IgD-negative memory B cell (primary cell): ENCODE data around the gene PKMYT1. TPM values are rescaled to one million over a fixed set of nuclear protein-coding genes. Genes with fewer than 3 reads are reported as not detected.
"Not testable (repeated sequence)": the region's sequence is repeated elsewhere in the genome, so short reads cannot be mapped to it uniquely, and the experiment has no call there.

ENCODE experiments used
- H3K27ac Mint-ChIP-seq, 3 donors: one replicate each; pipeline ENCODE4 v1.8.0; 2020 to 2022; ENCODE audit warnings: mild to moderate bottlenecking in 3 of 3, mixed read lengths in 3 of 3, moderate library complexity in 1 of 3
- H3K27me3 Mint-ChIP-seq: one replicate; pipeline ENCODE4 v1.8.0; 2021; ENCODE audit warnings: mixed read lengths
- H3K36me3 Mint-ChIP-seq: one replicate; pipeline ENCODE4 v1.8.0; 2020; ENCODE audit warnings: mild to moderate bottlenecking, mixed read lengths
- H3K4me1 Mint-ChIP-seq, 3 donors: one replicate each; pipeline ENCODE4 v1.8.0; 2020 to 2022; ENCODE audit warnings: mixed read lengths in 3 of 3, mild to moderate bottlenecking in 1 of 3
- H3K4me3 Mint-ChIP-seq, 4 donors: one replicate each; pipeline ENCODE4 v1.8.0; 2020 to 2022; ENCODE audit warnings: mild to moderate bottlenecking in 4 of 4, mixed read lengths in 4 of 4, moderate library complexity in 3 of 4
- H3K9me3 Mint-ChIP-seq, 3 donors: one replicate each; pipeline ENCODE4 v1.8.0; 2020 to 2021; ENCODE audit warnings: mixed read lengths in 3 of 3, mild to moderate bottlenecking in 1 of 3
- polyA plus RNA-seq: library from polyadenylated mRNA; unstranded; fragments of 300-500 nt; fragmentation: Illumina TruSeq; gene quantifications from one replicate; pipeline ENCODE4 v1.2.3, GENCODE V29; 2021

PKMYT1 gene
- polyA plus RNA-seq, 1 donor from 2014 or later = 1.4 TPM

DNA sequence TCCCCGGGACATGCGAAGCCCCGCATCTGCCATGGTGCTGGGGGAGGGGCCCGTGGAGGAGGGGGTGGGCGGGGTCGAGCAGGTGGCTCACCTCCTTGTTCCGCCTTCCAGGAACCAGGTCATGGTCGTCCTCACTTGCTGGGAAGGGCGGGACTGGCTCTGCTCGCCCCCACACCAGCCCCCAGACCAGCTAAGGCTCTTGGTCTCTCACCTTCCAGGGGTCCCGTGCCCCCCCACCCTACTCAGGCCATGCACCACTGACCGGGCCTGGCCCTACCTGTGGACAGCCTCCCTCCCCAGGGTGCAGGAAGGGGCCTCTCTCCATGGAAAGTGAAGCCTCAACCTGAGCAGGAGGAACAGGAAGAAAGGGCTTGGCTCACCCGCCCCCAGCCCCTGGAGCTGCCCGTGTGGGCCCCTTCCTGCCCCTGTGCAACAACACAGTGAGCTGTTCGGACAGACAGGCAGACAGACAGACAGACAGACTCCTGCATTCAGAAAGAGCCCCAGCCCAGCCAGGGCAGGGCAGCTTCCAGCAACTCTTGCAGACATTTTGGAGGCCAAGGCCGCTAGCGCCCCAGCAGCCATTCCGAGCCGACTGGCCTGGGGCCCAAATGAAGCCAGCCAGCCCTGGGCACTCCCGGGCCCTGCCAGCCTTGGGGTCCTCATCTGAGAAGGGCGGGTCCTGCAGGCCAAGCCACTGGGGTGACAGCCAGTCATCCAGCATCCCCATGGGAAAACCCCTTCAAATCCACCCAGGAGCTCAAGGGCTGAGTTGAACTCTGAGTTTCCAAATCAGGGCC is 24.3 kb downstream of the PKMYT1 start:
- Mint-ChIP-seq H3K27ac (no peak overlapping the region), H3K4me1 (peaks cover 2 to 12% (median 4%) of the 10 kb centered on the region in 3 donors), H3K36me3 (no peaks in the 10 kb centered on the region), H3K9me3 (no peaks in the 10 kb centered on the region), H3K27me3 (peaks cover 38% of the 10 kb centered on the region), H3K4me3 (no peak overlapping the region)

- Mint-ChIP-seq H3K27me3 (peaks cover 35% of the 10 kb centered on the region), H3K9me3 (no peaks in the 10 kb centered on the region), H3K27ac (no peak overlapping the region), H3K36me3 (no peaks in the 10 kb centered on the region), H3K4me1 (peaks cover 2 to 12% (median 4%) of the 10 kb centered on the region in 3 donors), H3K4me3 (no peak overlapping the region)
These were observed 24.8 kb downstream of the PKMYT1 start for GRCh38 chr16:2955438-2955778.

- H3K9me3 Mint-ChIP-seq = no peaks in the 10 kb centered on the region
- H3K27ac Mint-ChIP-seq = no peak overlapping the region
- H3K4me3 Mint-ChIP-seq = no peak overlapping the region
- peaks cover 2 to 12% (median 4%) of the 10 kb centered on the region in 3 donors for H3K4me1 Mint-ChIP-seq
- H3K27me3 Mint-ChIP-seq = peaks cover 35% of the 10 kb centered on the region
- no peaks in the 10 kb centered on the region for H3K36me3 Mint-ChIP-seq
These were observed 25.4 kb downstream of the PKMYT1 start for GRCh38 chr16:2954656-2955381.

DNA sequence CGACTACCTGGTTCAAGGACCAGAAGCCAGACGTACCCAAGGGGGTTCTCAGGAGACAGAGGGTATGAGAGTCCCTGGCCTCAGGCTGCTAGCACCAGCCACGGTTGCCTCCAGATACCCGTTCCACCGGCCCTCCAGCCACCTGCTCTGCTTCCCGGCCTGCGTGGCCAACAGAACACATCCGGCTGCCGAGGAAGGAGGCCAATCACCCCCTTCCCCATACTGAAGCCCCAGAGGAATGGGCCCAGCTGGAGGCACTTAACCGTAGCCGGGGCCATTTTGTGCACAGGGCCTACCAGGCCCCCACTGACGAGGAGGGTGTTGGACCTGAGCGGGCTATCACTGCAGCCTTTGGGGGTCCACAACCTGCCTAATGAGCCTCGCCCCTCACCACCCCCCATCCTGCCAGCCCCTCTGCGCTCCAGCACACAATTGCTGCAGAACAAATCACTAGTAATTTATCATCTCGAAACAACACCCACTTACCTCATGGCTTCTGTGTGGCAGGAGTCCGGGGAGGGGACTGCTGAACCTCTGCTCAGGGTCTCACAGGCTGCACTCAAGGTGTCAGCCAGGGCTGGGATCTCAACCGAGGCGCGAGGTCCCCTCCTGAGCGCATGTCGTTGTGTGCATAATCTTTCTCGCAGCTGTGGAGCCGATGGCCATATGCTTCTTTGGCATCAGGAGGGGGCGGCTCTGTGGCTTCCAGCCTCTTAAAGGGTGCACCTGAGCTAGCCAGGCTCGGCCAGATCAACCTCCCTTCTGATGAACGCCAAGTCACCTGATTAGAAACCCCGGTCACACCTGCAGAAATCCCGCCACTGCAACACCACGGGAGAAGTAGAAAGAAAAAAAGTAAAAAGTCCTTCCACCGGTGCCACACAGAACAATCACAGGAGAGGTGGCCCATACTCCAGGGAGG is 26.3 kb downstream of the PKMYT1 start:
- Mint-ChIP-seq H3K4me3 (peak overlapping the region in 1 of 4 donors; percentile 9), H3K9me3 (no peaks in the 10 kb centered on the region), H3K36me3 (no peaks in the 10 kb centered on the region), H3K4me1 (peaks cover 2 to 12% (median 4%) of the 10 kb centered on the region in 3 donors), H3K27me3 (peaks cover 31% of the 10 kb centered on the region), H3K27ac (peak overlapping the region; percentile 32 to 76 (median 74))

DNA sequence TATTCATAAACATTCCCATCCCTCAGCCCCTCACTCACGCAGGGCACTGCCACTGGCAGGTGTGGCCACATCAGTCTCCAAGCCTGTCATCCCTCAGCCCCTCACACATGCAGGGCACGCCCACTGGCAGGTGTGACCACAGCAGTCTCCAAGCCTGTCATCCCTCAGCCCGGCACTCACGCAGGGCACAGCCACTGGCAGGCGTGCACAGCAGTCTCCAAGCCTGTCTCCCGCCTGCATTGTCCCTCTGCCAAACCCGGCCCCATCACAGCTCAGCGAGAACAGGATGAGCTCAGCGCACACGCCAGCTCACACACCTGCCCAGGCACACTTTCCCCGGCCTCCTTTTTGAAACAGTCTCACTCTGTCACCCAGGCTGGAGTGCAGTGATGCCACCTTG is 27.6 kb downstream of the PKMYT1 start:
- Mint-ChIP-seq H3K36me3 (no peaks in the 10 kb centered on the region), H3K4me3 (no peak overlapping the region), H3K27me3 (peaks cover 27% of the 10 kb centered on the region), H3K4me1 (peaks cover 2 to 12% (median 4%) of the 10 kb centered on the region in 3 donors), H3K27ac (no peak overlapping the region), H3K9me3 (no peaks in the 10 kb centered on the region)

- no peaks in the 10 kb centered on the region for H3K36me3 Mint-ChIP-seq
These were observed 29.5 kb downstream of the PKMYT1 start for GRCh38 chr16:2950773-2951172.

GRCh38 chr16:2950353-2950724 is 29.9 kb downstream of the PKMYT1 start:
- peaks cover 0 to 10% (median 0%) of the 10 kb centered on the region in 3 donors for H3K4me1 Mint-ChIP-seq
- H3K9me3 Mint-ChIP-seq = no peaks in the 10 kb centered on the region
- H3K27me3 Mint-ChIP-seq = peaks cover 13% of the 10 kb centered on the region
- H3K36me3 Mint-ChIP-seq = no peaks in the 10 kb centered on the region
- no peak overlapping the region for H3K27ac Mint-ChIP-seq
- H3K4me3 Mint-ChIP-seq = no peak overlapping the region

More at GRCh38 chr16:2950773-2951172, 29.5 kb downstream of the PKMYT1 start:
- no peaks in the 10 kb centered on the region for H3K9me3 Mint-ChIP-seq
- H3K27ac Mint-ChIP-seq = no peak overlapping the region
- H3K4me1 Mint-ChIP-seq = peaks cover 0 to 10% (median 0%) of the 10 kb centered on the region in 3 donors
- H3K27me3 Mint-ChIP-seq = peaks cover 13% of the 10 kb centered on the region
- H3K4me3 Mint-ChIP-seq = no peak overlapping the region

- H3K4me3 Mint-ChIP-seq = no peak overlapping the region
- no peaks in the 10 kb centered on the region for H3K36me3 Mint-ChIP-seq
- H3K9me3 Mint-ChIP-seq = no peaks in the 10 kb centered on the region
- H3K27me3 Mint-ChIP-seq = peaks cover 13% of the 10 kb centered on the region
- H3K27ac Mint-ChIP-seq = no peak overlapping the region
- H3K4me1 Mint-ChIP-seq = peaks cover 0 to 10% (median 0%) of the 10 kb centered on the region in 3 donors
These were observed 30.4 kb downstream of the PKMYT1 start for GRCh38 chr16:2949705-2950352.

- peaks cover 0 to 7% (median 0%) of the 10 kb centered on the region in 3 donors for H3K4me1 Mint-ChIP-seq
- H3K27ac Mint-ChIP-seq = no peak overlapping the region
- no peaks in the 10 kb centered on the region for H3K9me3 Mint-ChIP-seq
These were observed 31.2 kb downstream of the PKMYT1 start for GRCh38 chr16:2948807-2949704.

GRCh38 chr16:2946649-2947048 is 33.6 kb downstream of the PKMYT1 start:
- H3K36me3 Mint-ChIP-seq = peaks cover 3% of the 10 kb centered on the region
- H3K4me3 Mint-ChIP-seq = no peak overlapping the region
- H3K4me1 Mint-ChIP-seq = peaks cover 0 to 5% (median 5%) of the 10 kb centered on the region in 3 donors
- no peaks in the 10 kb centered on the region for H3K27me3 Mint-ChIP-seq
- no peak overlapping the region for H3K27ac Mint-ChIP-seq
- H3K9me3 Mint-ChIP-seq = no peaks in the 10 kb centered on the region

More at GRCh38 chr16:2948807-2949704, 31.2 kb downstream of the PKMYT1 start:
- Mint-ChIP-seq H3K27me3 (peaks cover 9% of the 10 kb centered on the region), H3K36me3 (no peaks in the 10 kb centered on the region), H3K4me3 (no peak overlapping the region)

DNA sequence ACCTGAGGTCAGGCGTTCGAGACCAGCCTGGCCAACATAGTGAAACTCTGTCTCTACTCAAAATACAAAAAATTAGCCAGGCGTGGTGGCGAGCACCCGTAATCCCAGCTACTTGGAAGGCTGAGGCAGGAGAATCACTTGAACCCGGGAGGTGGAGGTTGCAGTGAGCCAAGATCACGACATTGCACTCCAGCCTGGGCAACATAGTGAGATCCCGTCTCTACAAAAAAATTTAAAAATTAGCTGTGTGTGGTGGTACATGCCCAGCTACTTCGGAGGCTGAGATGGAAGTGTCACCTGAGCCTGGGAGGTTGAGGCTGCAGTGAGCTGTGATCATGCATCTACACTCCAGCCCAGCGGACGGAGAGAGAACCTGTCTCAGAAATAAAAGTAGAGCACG is 36.5 kb downstream of the PKMYT1 start:
- H3K27ac Mint-ChIP-seq, H3K4me3 Mint-ChIP-seq, H3K9me3 Mint-ChIP-seq, H3K36me3 Mint-ChIP-seq, H3K27me3 Mint-ChIP-seq: not testable (repeated sequence)
- peaks cover 0 to 13% (median 5%) of the 10 kb centered on the region in 3 donors for H3K4me1 Mint-ChIP-seq

- no peaks in the 10 kb centered on the region for H3K27me3 Mint-ChIP-seq
- peak overlapping the region in 1 of 3 donors; percentile 65 for H3K27ac Mint-ChIP-seq
- H3K4me1 Mint-ChIP-seq = peaks cover 0 to 13% (median 5%) of the 10 kb centered on the region in 3 donors
- peaks cover 6% of the 10 kb centered on the region for H3K36me3 Mint-ChIP-seq
- H3K9me3 Mint-ChIP-seq = no peaks in the 10 kb centered on the region
- no peak overlapping the region for H3K4me3 Mint-ChIP-seq
These were observed 38.2 kb downstream of the PKMYT1 start for GRCh38 chr16:2942045-2942444.

- H3K27me3 Mint-ChIP-seq = no peaks in the 10 kb centered on the region
- peaks cover 8% of the 10 kb centered on the region for H3K36me3 Mint-ChIP-seq
- no peak overlapping the region for H3K4me3 Mint-ChIP-seq
- no peak overlapping the region for H3K27ac Mint-ChIP-seq
- H3K4me1 Mint-ChIP-seq = peaks cover 0 to 13% (median 5%) of the 10 kb centered on the region in 3 donors
- H3K9me3 Mint-ChIP-seq = no peaks in the 10 kb centered on the region
These were observed 40.3 kb downstream of the PKMYT1 start for GRCh38 chr16:2939968-2940367.
